ENCODE results near the gene VSIG4.

Gene VSIG4

DNA sequence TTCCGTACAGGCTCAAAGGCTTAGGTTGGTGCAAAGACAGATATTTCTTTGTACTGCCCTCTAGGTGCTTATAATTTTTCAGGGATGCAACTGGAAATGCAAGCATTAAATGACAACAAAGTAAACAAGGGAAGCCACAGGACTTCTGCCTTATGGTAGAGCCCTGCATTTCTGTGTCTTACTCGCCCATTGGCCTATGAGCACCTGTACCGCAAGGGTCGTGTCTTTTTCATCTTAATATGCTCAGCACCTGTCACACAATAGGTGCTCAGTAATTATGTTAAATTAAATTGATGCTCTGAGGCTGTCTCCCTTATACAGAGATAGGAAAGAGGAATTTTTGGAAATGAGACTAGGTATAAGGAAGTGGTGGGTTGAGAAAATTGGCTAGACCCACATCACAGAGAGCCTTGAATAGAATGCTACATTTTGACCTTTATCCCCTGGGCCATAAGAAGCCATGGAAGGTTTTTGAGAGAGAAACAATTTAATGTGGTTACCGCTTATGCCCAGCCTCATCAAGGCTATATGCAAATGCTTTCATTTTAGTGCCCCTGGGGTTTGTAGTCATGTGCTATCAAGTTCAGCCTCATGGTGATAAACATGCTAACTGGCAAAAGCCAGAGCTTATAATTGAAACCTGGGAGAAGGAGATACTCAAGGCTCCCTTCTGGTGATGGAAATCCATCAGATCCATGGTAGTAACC, 16.3 kb downstream of the VSIG4 start:
- DNase-seq (ENCODE audit: low read depth): no peak

- DNase-seq (ENCODE audit: low read depth): no peak
Measured at GRCh38 chrX:66022632-66023384, 17.1 kb downstream of the VSIG4 start.

DNA sequence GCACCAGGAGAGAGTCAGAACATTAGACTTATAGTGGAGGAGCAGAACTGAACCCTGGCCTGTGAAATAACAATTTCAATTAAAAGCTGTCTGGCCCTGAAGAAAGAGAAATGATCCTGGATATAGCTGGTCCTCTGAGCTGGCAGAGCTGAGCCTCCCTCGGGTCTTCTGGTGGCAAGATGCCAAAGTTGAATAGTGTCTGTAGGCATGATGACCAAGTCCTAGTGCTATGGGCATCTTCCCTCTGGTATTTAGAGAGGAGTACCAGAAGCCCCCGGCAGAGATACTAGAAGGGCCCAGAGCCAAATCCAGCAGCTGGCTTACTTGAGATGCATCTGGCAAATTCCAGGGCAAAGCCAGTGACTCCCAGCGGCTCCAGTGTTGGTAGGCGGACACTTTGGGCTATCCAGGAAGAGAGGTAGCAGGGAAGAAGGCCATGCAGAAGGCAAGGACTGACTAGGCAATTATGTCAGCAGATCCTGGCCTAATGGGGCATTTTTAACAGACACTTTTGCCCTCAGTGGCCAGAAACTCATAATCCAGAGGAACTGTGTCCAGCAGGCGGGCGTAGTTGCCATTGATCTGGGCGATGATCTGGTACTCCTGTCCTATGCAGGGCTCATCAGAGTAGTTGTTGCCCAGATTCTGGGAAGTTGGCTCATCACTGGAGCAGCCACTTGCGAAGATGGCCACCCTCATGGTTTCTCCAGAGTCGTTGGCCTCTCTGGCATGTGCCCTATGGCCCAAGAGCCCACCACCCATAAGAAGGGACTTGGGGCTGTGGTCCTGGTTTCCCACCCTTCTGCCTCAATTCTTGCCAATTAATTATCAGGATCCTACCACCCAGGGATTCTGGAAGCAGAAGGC, 17.9 kb downstream of the VSIG4 start:
- DNase-seq (ENCODE audit: low read depth): no peak

DNA sequence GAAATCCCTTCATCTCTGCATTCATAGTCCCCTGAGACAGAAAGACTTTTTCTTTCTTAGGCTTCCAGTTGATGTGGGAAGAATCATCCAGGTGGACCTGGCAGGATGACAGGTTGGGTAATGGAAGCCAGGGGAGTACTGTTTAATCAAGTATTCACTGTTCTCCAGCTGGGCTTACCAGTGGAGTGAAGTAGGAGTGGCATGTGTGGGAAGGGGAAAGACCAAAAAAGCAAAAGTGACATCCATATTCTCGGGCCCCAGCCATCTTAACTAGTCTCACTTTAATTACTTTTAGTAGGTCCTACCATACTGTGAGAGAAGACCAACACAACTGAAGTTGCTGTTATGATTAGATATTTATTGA, 18.5 kb downstream of the VSIG4 start:
- DNase-seq (ENCODE audit: low read depth): no peak

- no peak for DNase-seq (ENCODE audit: low read depth)
Measured at GRCh38 chrX:66020631-66021334, 19.1 kb downstream of the VSIG4 start.

- no peak for DNase-seq (ENCODE audit: low read depth)
Measured at GRCh38 chrX:66019974-66020373, 19.9 kb downstream of the VSIG4 start.

- no peak for DNase-seq (ENCODE audit: low read depth)
Measured at GRCh38 chrX:66019310-66019652, 20.6 kb downstream of the VSIG4 start.

GRCh38 chrX:66018585-66019309, 21.1 kb downstream of the VSIG4 start:
- no peak for DNase-seq (ENCODE audit: low read depth)

DNA sequence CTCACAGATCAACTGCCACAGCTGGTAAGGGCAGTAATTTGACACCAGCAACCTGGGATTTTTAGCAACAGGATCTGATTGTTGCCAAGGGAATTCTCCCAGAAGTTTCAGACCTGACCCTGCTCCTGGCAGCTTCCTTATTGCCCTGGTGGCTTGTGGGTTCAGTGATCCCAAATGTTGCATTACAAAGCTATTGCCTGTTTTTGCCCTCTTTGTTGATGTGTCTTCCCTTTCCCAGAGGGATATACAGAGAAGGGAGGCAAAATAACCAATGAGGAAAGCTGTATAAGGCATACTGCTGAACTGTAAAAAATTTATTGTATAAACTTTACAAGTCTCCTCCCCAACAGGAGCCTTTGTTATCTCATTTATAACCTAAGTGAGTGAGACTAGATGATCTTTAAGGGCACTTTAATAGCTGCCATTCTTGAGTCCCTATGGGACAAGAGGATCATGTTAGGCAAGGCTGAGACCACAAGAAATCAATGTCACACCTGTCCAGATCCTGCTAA, 22.2 kb downstream of the VSIG4 start:
- no peak for DNase-seq (ENCODE audit: low read depth)

GRCh38 chrX:66016905-66017658, 22.8 kb downstream of the VSIG4 start:
- no peak for DNase-seq (ENCODE audit: low read depth)

GRCh38 chrX:66015900-66016689, 23.8 kb downstream of the VSIG4 start:
- no peak for DNase-seq (ENCODE audit: low read depth)

GRCh38 chrX:66015152-66015831, 24.6 kb downstream of the VSIG4 start:
- no peak for DNase-seq (ENCODE audit: low read depth)

DNA sequence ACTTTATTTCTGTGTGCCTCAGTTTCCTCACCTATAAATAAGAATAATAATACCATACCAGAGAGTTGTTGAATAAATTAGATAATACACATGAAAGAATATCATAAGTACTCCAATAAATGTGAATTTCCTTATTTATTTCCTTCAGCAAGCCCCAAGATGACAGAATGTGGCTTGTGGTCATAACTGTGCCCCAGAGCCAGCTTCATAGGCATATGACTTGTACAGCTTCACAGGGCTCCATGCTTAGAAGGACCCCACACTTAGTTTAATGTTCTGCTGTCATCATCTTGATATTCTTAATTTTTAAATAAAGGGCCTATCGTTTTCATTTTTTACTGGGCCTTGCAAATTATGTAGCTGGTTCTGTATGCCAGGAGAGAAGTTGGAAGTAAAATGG, 25.3 kb downstream of the VSIG4 start:
- no peak for DNase-seq (ENCODE audit: low read depth)

DNA sequence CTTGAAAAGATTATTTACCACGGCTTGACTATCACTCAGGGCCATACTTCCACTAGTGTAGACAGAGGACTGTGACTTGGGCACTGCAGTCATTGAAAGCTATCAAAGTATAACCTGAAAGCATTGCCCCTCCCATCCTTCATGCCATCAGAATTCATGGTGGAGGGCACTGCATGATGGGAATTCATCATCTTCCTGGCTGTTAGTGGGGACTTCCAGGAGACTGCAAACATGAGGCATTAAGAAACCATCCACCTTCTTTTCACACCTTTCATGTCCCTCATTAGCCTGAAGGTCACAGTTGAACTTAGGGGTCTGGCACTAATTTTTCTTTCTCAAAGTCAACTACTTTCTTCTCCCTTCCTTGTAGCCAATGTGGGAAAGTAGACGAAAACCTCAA, 25.8 kb downstream of the VSIG4 start:
- no peak for DNase-seq (ENCODE audit: low read depth)

- no peak for DNase-seq (ENCODE audit: low read depth)
Measured at GRCh38 chrX:66013194-66013816, 26.6 kb downstream of the VSIG4 start.

DNA sequence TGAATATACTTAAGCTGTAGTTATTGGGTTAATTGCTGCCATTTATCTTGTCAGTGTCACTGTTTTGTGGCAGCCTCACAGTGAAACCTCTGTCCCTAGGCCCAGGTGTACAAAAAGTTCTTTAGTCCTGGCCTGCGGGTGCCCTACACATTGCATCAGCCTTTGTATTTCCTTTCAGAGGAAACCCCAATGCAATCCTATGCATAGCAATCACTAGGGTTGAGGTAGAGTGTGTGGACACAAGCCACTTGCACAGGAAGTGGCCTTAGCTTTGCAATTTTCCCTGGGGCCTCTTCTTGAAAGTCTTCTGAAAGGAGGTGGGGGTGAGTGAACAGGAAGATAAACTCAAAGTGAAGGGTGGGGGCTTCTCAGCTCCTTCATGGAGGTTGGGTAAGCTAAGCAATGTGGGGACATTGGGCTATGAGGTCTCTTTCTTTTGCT, 27.8 kb downstream of the VSIG4 start:
- DNase-seq (ENCODE audit: low read depth): no peak

GRCh38 chrX:66009231-66009845, 30.5 kb downstream of the VSIG4 start:
- DNase-seq (ENCODE audit: low read depth): no peak

DNA sequence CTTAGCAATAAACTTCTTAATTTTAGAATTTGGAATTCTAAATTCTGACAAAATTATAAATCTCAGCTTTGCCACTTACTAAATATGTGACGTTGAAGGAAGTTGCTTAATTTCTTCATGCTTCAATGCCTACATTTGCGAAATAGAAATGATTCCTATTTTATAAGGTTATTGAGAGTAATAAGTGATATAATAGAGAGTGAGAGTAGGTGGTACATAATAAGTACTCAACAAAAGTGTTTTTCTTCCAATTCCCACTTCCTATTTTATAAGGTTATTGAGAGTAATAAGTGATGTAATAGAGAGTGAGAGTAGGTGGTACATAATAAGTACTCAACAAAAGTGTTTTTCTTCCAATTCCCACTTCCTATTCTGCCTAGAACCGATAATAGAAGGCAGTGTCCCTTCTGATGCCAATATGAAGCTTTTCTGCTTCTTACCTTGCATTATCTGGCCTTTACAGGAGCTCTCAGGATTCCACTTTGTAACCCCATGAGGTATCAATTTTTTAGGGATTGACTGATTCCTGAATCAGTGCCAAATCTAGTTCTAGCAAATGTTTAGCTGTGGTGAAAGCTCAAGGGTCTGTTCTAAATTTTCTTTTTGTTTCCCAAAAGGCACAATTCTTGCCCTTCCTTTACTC, 31.4 kb downstream of the VSIG4 start:
- no peak for DNase-seq (ENCODE audit: low read depth)

Measured in stimulated activated CD8-positive, alpha-beta memory T cell treated with anti-CD3 and anti-CD28 coated beads, Interleukin-7, amount 100 ng/mL, for 24 hours (primary cell).